Brain microvascular endothelial cell (primary cell): Measurements from ENCODE around the gene CHST11.

Source experiments
- DNase-seq: peaks from one replicate; pipeline ENCODE4 v3.0.0-alpha.2; 2020
- H3K27ac ChIP-seq: fragments of 250-450 bp; sonication (Bioruptor Pico); 2 replicates; pipeline ENCODE4 v1.5.1; 2020; ENCODE audit warnings: mild to moderate bottlenecking, moderate library complexity
- H3K27me3 ChIP-seq: fragments of 250-450 bp; sonication (Bioruptor Pico); replicated peaks from 2 replicates; pipeline ENCODE4 v1.5.1; 2020; ENCODE audit warnings: mild to moderate bottlenecking
- H3K36me3 ChIP-seq: fragments of 250-450 bp; sonication (Bioruptor Pico); replicated peaks from 2 replicates; pipeline ENCODE4 v1.5.1; 2020; ENCODE audit warnings: mild to moderate bottlenecking
- H3K4me3 ChIP-seq: 2 replicates; pipeline ENCODE4 v1.5.1; 2011; ENCODE audit warnings: low read depth, mild to moderate bottlenecking, control low read depth, low read length, moderate library complexity
- CTCF ChIP-seq: IDR thresholded peaks from 2 replicates; pipeline ENCODE4 v1.5.1; 2011; ENCODE audit warnings: low read depth, mild to moderate bottlenecking, moderate library complexity, low read length, control low read depth, inconsistent platforms; ENCODE audit errors: missing control alignments
- in situ Hi-C: cut with HindIII; loops from 2 replicates; pipeline ENCODE4 v1.10.0; 2017; ENCODE audit warnings: low sequenced_read_pairs, low pct_ligation_motif_present

Gene CHST11

GRCh38 chr12:104687823-104688573 lies 231.2 kb downstream of the CHST11 start:
- Histone ChIP-seq H3K27ac (no peak overlapping the region), H3K36me3 (no peaks in the 10 kb centered on the region), H3K27me3 (no peaks in the 10 kb centered on the region), H3K4me3 (no peak overlapping the region)
- in situ Hi-C loops, result no loop called here
- TF ChIP-seq CTCF, result no peak
- no peak for DNase-seq

- no peak for DNase-seq
These were observed 232.9 kb downstream of the CHST11 start for GRCh38 chr12:104689635-104690034.

GRCh38 chr12:104691721-104692556 lies 235.2 kb downstream of the CHST11 start:
- Histone ChIP-seq H3K27ac (no peak overlapping the region), H3K4me3 (no peak overlapping the region), H3K36me3 (no peaks in the 10 kb centered on the region), H3K27me3 (no peaks in the 10 kb centered on the region)
- DNase-seq, result no peak
- in situ Hi-C loops, result no loop called here
- no peak for TF ChIP-seq CTCF

More at GRCh38 chr12:104689635-104690034, 232.9 kb downstream of the CHST11 start:
- TF ChIP-seq CTCF, result no peak
- Histone ChIP-seq H3K36me3 (no peaks in the 10 kb centered on the region), H3K27ac (no peak overlapping the region), H3K4me3 (no peak overlapping the region), H3K27me3 (no peaks in the 10 kb centered on the region)
- in situ Hi-C loops, result no loop called here

DNA sequence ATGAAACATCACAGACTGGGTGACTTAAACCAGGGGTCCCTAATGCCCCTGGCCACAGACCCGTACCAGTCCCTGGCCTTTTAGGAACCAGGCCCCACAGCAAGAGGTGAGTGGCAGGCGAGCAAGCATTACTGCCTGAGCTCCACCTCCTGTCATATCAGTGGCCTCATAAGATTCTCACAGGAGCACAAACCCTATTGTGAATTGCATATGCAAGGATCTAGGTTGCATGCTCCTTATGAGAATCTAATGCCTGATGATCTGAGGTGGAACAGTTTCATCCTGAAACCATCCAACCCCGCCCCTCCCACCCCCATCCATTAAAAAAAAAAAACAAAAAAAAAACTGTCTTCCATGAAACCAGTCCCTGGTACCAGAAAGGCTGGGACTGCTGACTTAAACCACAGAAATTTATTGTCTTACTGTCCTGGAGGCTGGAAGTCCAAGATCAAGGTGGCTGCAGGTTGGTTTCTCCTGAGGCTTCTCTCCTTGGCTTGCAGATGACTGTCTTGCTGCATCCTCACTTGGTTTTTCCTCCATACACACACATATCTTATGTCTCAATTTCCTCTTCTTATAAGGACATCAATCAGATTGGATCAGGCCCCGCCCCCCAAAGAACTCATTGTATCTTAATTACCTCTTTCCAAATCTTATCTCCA lies 235.9 kb downstream of the CHST11 start:
- in situ Hi-C loops, result no loop called here
- no peaks in the 10 kb centered on the region for H3K27me3 ChIP-seq
- DNase-seq, result no peak
- no peak overlapping the region for H3K4me3 ChIP-seq
- TF ChIP-seq CTCF, result no peak
- no peaks in the 10 kb centered on the region for H3K36me3 ChIP-seq
- H3K27ac ChIP-seq, result no peak overlapping the region

GRCh38 chr12:104693493-104693892 lies 236.7 kb downstream of the CHST11 start:
- no peak overlapping the region for H3K4me3 ChIP-seq
- no peak for TF ChIP-seq CTCF
- in situ Hi-C loops, result no loop called here
- H3K36me3 ChIP-seq, result no peaks in the 10 kb centered on the region
- H3K27ac ChIP-seq, result no peak overlapping the region
- no peak for DNase-seq
- H3K27me3 ChIP-seq, result no peaks in the 10 kb centered on the region
